DMS153 treated with DMSO at 0.1 percent for 48 hours (cell line): ENCODE data around the gene DNAJB12.
"Not testable (repeated sequence)": the region's sequence is repeated elsewhere in the genome, so short reads cannot be mapped to it uniquely, and the experiment has no call there.

Experiments
- DNase-seq: peaks from one replicate; lab custom pipeline; 2025; ENCODE audit not compliant: unreplicated experiment; lab: John Stamatoyannopoulos, UW

Gene DNAJB12

DNA sequence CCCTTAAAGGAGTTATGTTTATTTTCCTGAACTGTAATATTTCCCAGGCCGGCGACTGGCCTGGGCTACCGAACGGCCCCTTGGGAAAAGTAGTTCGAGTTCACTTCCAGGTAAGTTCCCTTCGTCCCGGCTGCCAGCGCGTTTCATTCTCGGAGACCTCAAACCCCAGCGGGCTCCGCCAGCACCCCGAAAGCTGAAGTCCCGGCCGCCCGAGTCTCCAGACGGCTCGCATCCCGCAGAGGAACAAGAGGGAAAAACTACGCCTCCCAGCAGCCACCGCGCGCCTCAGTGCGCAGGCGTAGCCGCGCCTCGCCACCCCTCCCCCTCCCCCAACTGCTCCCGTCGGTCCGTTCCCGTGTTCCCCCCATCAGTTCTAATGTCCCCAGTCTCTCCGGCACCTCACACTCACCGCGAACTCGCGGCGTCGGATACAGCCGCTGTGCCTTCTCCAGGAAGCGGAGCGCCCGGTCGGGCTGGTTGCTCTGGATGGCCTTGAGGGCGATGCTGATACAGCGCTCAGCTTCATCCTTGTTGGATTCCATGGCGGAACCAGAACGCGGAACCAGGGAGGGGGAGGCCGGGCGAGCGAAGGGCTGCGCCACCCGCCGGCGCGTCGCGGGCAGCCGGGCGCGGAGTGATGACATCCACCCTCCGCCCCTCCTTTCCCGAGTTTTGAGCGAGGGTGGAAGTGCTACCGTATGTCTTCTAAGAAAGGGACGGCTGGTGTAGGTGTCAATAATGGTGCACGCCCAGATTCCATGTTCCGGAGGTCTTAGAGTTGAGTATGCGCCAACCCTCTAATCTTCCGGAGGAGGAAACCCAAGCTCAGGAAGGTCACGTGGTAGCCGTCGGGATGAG lies at the start of gene DNAJB12:
Gene DNAJB12, minus strand, starts transcription at position 564 of the 858 bp plus-strand sequence. Its CDS starts 22 bp downstream, at position 542.
- peak; percentile 76 for DNase-seq

DNA sequence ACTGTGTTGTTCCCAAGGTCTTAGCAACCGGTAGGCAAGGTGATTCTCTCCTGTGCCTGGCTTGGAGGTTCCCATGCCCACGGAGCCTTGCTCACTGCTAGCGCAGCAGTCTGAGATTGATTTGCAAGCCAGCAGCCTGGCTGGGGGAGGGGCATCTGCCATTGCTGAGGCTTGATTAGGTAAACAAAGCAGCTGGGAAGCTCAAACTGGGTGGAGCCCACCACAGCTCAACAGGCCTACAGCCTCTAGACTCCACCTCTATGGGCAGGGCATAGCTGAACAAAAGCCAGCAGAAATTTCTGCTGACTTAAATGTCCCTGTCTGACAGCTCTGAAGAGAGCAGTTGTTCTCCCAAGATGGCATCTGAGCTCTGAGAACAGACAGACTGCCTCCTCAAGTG lies 40.9 kb upstream of the DNAJB12 start:
- not testable (repeated sequence) for DNase-seq

GRCh38 chr10:72392571-72392970 lies 37.9 kb upstream of the DNAJB12 start:
- DNase-seq, result no peak

DNA sequence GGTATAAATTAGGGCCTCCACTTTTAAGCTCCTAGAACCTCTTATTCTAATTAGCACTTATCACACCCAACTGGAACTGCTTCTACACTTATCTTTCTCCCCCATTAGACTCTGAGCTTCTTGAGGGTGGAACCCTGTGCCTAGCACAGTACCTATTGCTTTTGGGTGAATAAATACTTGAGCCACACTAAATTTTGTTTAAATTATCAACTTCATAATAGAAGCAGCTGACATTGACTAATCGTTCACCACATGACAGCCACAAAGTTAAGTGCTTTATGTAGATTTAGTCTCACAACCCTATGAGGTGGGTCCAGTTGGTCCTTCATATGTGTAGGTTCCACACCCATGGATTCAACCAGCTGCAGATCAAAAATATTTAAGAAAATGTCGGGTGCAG lies 36.0 kb upstream of the DNAJB12 start:
- no peak for DNase-seq

- no peak for DNase-seq
Observed at GRCh38 chr10:72389716-72390115, 35.0 kb upstream of the DNAJB12 start.

DNA sequence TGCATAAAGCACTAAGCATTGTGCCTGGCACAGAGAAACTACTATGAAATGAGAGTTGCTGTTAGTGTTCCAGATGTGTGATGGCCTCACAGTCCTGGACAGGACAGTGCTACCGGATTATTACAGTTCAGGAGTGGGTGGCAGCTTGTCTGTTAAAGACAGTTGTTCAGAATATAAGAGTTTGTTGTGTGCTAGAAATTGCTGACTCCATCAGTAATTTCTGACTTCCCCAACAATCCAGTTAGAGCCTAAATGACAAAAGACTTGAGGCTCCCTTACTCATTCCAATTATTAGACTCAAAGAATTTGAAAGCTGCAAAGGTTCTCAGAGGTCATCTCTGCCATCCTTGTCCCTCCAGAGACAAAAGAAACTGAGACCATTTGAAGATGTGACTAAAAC lies 34.3 kb upstream of the DNAJB12 start:
- no peak for DNase-seq

DNA sequence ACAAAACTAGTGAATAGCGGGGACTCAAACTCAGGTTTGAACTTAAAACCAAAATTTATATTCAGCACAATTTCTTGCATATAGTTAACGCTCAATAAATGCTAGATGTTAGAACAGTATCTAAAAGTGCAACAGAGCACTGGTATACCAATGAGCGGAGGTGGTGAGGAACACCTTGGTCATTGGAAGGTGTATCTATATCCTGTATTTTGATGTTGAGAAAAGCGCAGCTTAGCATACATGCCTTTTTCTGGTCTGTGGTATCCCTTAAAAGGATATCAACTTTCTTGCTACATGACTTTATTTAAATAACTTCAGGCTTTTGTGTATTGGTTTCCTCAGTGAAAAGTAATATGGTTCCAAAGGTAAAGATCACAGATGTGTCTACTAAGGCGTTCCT lies 33.3 kb upstream of the DNAJB12 start:
- no peak for DNase-seq

- no peak for DNase-seq
Observed at GRCh38 chr10:72386916-72387586, 32.3 kb upstream of the DNAJB12 start.

DNA sequence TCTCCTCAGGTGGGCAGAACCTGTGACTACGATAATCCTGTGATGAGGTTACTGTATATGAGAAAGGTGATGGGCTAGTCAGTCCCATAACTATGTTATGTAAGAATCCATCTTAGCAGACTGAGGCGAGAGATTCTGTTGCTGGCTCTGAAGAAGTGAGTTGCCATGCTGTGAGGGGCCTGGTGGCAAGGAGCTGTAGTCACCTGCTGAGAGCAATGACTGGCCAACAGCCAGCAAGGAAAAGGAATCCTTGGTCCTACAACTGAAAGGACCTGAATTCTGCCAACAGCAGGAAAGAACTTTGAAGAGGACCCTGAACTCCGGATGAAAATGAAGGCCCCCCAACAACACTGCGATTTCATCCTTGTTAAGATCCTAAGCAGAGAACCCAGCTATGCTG lies 31.0 kb upstream of the DNAJB12 start:
- no peak for DNase-seq

DNA sequence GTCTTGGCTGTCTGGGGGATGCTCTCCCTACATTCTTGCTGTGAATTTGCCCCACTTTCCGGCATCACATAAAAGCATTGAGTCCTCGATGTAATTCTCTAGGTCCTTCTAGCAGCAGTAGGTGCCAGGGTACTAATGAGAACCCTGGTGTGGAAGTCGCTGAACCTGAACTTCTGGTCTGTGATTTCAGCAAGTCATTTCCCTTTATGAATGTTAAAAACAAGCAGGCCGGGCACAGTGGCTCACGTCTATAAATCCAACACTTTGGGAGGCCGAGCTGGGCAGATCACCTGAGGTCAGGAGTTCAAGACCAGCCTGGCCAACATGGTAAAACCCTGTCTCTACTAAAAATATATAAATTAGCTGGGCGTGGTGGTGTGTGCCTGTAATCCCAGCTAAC lies 30.3 kb upstream of the DNAJB12 start:
- DNase-seq, result not testable (repeated sequence)

- DNase-seq, result no peak
Observed at GRCh38 chr10:72379776-72380175, 25.1 kb upstream of the DNAJB12 start.

- no peak for DNase-seq
Observed at GRCh38 chr10:72379062-72379461, 24.3 kb upstream of the DNAJB12 start.

DNA sequence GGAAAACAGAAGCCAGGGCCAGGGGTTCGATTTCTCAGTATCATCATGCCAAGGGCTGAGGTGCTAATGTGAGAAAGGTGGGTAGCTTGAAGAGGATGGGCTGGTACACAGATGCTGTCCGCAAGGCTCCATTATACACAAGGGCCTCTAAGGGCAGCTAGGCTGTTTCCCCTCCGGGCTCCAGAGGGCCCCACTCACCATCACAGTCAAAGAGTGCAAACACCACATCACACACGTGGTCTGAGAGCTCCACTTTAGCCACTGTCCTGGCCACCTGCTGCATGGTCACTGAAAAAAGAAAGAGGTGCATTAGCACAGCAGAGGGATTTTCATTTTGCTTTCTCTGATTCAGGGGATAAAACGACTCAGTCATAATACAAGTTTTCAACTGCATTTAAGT lies 20.9 kb upstream of the DNAJB12 start:
- DNase-seq, result no peak

DNA sequence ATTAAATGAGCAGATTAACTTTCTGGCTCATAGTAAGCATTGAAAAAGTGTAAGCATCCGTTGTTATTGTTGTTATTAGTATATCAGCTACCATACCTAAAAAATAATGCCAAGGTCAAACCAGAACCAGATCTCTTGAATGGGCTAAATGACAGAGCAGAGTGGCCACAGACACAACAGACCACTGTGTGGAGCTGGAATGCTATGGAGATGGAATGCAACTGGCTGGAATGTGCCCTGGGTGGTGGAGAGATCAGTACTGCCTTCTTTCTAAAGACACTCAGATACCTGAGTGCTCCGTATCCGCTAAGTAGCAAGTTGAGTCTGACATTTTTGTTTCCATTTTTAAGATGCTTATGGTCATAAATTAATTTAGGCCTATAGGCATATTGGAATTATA lies 20.5 kb upstream of the DNAJB12 start:
- no peak for DNase-seq

DNA sequence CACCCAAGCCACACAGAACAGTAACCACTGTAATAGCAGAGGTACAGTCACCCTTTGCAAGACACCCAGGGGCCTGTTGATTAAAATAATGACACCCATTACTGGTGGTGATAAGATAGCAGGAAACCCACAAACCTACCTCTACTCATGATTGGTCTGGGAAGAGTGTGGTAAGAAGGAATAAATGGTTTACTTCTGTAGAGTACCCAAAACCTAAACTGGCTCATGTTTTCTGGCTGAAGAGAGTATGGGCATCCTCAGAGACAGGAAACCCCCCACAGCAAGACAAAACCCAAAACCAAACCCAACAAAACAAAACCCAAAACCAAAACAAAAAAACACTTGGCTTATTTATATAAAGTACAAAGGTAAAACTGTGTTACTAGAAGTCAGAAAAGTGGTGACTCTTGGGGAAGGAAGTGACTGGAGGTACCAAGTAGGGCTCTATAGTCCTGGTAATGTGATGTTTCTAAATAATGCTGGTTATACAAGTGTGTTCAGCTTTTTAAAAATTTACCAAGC lies 15.5 kb upstream of the DNAJB12 start:
- no peak for DNase-seq

- no peak for DNase-seq
Observed at GRCh38 chr10:72367301-72367960, 12.7 kb upstream of the DNAJB12 start.

- no peak for DNase-seq
Observed at GRCh38 chr10:72365106-72365895, 10.6 kb upstream of the DNAJB12 start.

GRCh38 chr10:72364239-72364777 lies 9.6 kb upstream of the DNAJB12 start:
- peak; percentile 79 for DNase-seq

GRCh38 chr10:72356987-72357386 lies 2.3 kb upstream of the DNAJB12 start:
- no peak for DNase-seq

DNA sequence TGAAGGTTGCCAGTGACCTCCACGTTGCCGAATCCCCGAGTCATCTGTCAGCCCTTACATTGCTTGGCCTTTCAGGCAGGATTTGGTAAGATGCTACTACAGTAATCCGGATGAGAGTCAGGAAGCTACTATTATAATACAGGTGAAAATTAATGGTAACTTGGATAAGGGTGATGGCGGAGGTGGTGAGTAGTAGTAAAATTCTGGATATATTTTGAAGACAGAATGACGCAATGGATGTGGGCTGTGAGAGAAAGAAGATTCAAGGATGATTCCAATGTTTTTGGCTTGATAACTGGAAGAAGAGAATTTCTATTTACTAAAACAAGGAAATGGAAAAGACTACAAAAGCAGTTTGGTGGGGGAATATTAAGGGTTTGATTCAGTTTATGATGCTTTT lies 1.4 kb upstream of the DNAJB12 start:
- no peak for DNase-seq

- no peak for DNase-seq
Observed at GRCh38 chr10:72355214-72355555, 466 bp upstream of the DNAJB12 start.
